Smooth muscle cell (in vitro differentiated cells): ENCODE measurements around the gene TRMT61B. TPM values are rescaled to one million over a fixed set of nuclear protein-coding genes. Genes with fewer than 3 reads are reported as not detected.

Experiments
- DNase-seq: peaks from one replicate; lab custom pipeline; 2025; ENCODE audit not compliant: unreplicated experiment; lab: John Stamatoyannopoulos, UW
- H2AFZ ChIP-seq: fragments of 200-600 bp; sonication (generic); 2 replicates; pipeline ENCODE4 v1.6.0; 2016; ENCODE audit warnings: antibody characterized with exemption, low read depth, mild to moderate bottlenecking
- H3F3A ChIP-seq: fragments of 200-600 bp; sonication (generic); 2 replicates; pipeline ENCODE4 v1.6.0; 2017; ENCODE audit warnings: antibody characterized with exemption, low read depth
- H3K27ac ChIP-seq: fragments of 200-600 bp; sonication (generic); 2 replicates; pipeline ENCODE4 v1.5.1; 2016; ENCODE audit warnings: low read depth, mild to moderate bottlenecking
- H3K27me3 ChIP-seq: fragments of 200-600 bp; sonication (generic); 2 replicates; pipeline ENCODE4 v1.6.1; 2016; ENCODE audit warnings: low read depth, mild to moderate bottlenecking
- H3K36me3 ChIP-seq: fragments of 200-600 bp; sonication (generic); 2 replicates; pipeline ENCODE4 v1.5.1; 2016; ENCODE audit warnings: low read depth
- H3K4me1 ChIP-seq: fragments of 200-600 bp; sonication (generic); 2 replicates; pipeline ENCODE4 v1.5.1; 2016; ENCODE audit warnings: low read depth
- H3K4me2 ChIP-seq: fragments of 200-600 bp; sonication (generic); 2 replicates; pipeline ENCODE4 v1.6.0; 2016; ENCODE audit warnings: mild to moderate bottlenecking
- H3K4me3 ChIP-seq: fragments of 200-600 bp; sonication (generic); 2 replicates; pipeline ENCODE4 v1.5.1; 2016; ENCODE audit warnings: mild to moderate bottlenecking
- H3K79me2 ChIP-seq: fragments of 200-600 bp; sonication (generic); 2 replicates; pipeline ENCODE4 v1.6.0; 2016; ENCODE audit warnings: low read depth, mild to moderate bottlenecking
- H3K9ac ChIP-seq: fragments of 200-600 bp; sonication (generic); 2 replicates; pipeline ENCODE4 v1.6.0; 2016; ENCODE audit warnings: low read depth
- H3K9me3 ChIP-seq: fragments of 200-600 bp; sonication (generic); replicated peaks from 2 replicates; pipeline ENCODE4 v1.5.1; 2016; ENCODE audit warnings: low read depth
- H4K20me1 ChIP-seq: fragments of 200-600 bp; sonication (generic); 2 replicates; pipeline ENCODE4 v1.6.0; 2016; ENCODE audit warnings: low read depth
- CTCF ChIP-seq: fragments of 200-600 bp; sonication (generic); IDR thresholded peaks from 2 replicates; pipeline ENCODE4 v1.5.1; 2017; ENCODE audit warnings: borderline replicate concordance, mild to moderate bottlenecking, antibody characterized with exemption; ENCODE audit not compliant: insufficient read depth, poor library complexity, severe bottlenecking
- WGBS: methylation state at CpG from one replicate; pipeline ENCODE4 v1.1.7; 2016; ENCODE audit warnings: low lambda C conversion rate; 5-methylcytosine and 5-hydroxymethylcytosine counted together
- polyA plus RNA-seq: library from polyadenylated mRNA; unstranded; fragments of >200 nt; fragmentation: Nextera tagmentation; extraction: Ambion mirVana; gene quantifications from 2 replicates; pipeline ENCODE4 v1.2.1, GENCODE V29; 2016
- total RNA-seq: library from RNA; depleted of rRNA; stranded (reverse); fragments of >200 nt; gene quantifications from 2 replicates; pipeline ENCODE4 v1.2.3, GENCODE V29; 2014

Gene TRMT61B
- total and polyA plus RNA-seq, 2 experiments from 2014 or later: 6.5 to 8.5 TPM

- H3K27me3 ChIP-seq: no peaks in the 10 kb centered on the region
- no peak overlapping the region for H3K4me3 ChIP-seq
- H3K4me1 ChIP-seq: no peaks in the 10 kb centered on the region
- WGBS: 9% methylated on average over 8 of the region's 8 CpGs
- H3K36me3 ChIP-seq: no peaks in the 10 kb centered on the region
- H3K9ac ChIP-seq: no peak overlapping the region
- H4K20me1 ChIP-seq: no peaks in the 10 kb centered on the region
- DNase-seq: no peak
- no peaks in the 10 kb centered on the region for H3K9me3 ChIP-seq
- H2AFZ ChIP-seq: no peak overlapping the region
- TF ChIP-seq CTCF: peak; percentile 67
- H3F3A ChIP-seq: no peaks in the 10 kb centered on the region
- no peak overlapping the region for H3K4me2 ChIP-seq
- no peaks in the 10 kb centered on the region for H3K79me2 ChIP-seq
- no peak overlapping the region for H3K27ac ChIP-seq
Measured at GRCh38 chr2:28821295-28821958, 48.7 kb downstream of the TRMT61B start.

- Histone ChIP-seq H3K4me3 (no peak overlapping the region), H4K20me1 (no peaks in the 10 kb centered on the region), H3K27ac (no peak overlapping the region), H3F3A (no peaks in the 10 kb centered on the region), H3K4me2 (no peak overlapping the region), H3K79me2 (no peaks in the 10 kb centered on the region), H3K36me3 (no peaks in the 10 kb centered on the region), H2AFZ (no peak overlapping the region), H3K9ac (no peak overlapping the region), H3K27me3 (no peaks in the 10 kb centered on the region), H3K4me1 (no peaks in the 10 kb centered on the region), H3K9me3 (no peaks in the 10 kb centered on the region)
- 90% methylated on average over 3 of the region's 3 CpGs for WGBS
- no peak for DNase-seq
- TF ChIP-seq CTCF: no peak
Measured at GRCh38 chr2:28818053-28818452, 52.1 kb downstream of the TRMT61B start.

- Histone ChIP-seq H3F3A (no peaks in the 10 kb centered on the region), H3K4me3 (peak within 1 kb of the TSS; percentile 72), H3K27ac (no peak within 1 kb of the TSS), H3K79me2 (no peaks in the 10 kb centered on the region), H3K9me3 (no peaks in the 10 kb centered on the region), H3K27me3 (no peaks in the 10 kb centered on the region), H3K4me2 (peak within 1 kb of the TSS; percentile 99), H4K20me1 (peaks cover 3% of the 10 kb centered on the region), H3K36me3 (no peaks in the 10 kb centered on the region), H3K4me1 (no peaks in the 10 kb centered on the region), H2AFZ (no peak within 1 kb of the TSS), H3K9ac (no peak within 1 kb of the TSS)
- WGBS: 7% methylated on average over 72 of the region's 97 CpGs
- no peak for TF ChIP-seq CTCF
- DNase-seq: no peak
Measured at GRCh38 chr2:28810384-28811285, 59.5 kb downstream of the TRMT61B start, which contains the start of gene SPDYA. Gene SPDYA, plus strand, starts transcription at chr2:28810834. Its CDS starts 5,181 bp downstream, at chr2:28816015.
